ENCODE data around the gene EREG. TPM values are rescaled to one million over a fixed set of nuclear protein-coding genes. Genes with fewer than 3 reads are reported as not detected.

The EREG gene
- total RNA-seq, 1 donor from 2014 or later: 3.1 TPM

Other genes with a start within 250 kb of the EREG start
- 5.5 and 15.4 TPM in 2 replicates for gene MTHFD2L, start 207.0 kb upstream of the EREG start, total RNA-seq
- gene EPGN, start 56.7 kb upstream of the EREG start, total RNA-seq: 1.9 and 32.6 TPM in 2 replicates
- gene AREG, start 80.0 kb downstream of the EREG start, total RNA-seq: 149 and 211 TPM in 2 replicates